Keratinocyte (primary cell): ENCODE results near the gene RNF157. TPM values are rescaled to one million over a fixed set of nuclear protein-coding genes. Genes with fewer than 3 reads are reported as not detected.

Experiments
- DNase-seq: peaks from one replicate; pipeline ENCODE4 v3.0.0-alpha.2; 2011; ENCODE audit warnings: low read depth, missing footprints, low spot score
- FAIRE-seq: peaks from 2 replicates; lab custom pipeline; 2011; peaks lifted over from hg19 to GRCh38; lab: Jason Lieb, UNC
- H2AFZ ChIP-seq: 2 replicates; pipeline ENCODE4 v1.6.0; 2012; ENCODE audit warnings: low read length, control low read depth, inconsistent platforms; ENCODE audit not compliant: control insufficient read depth
- H3K27ac ChIP-seq: 2 replicates; pipeline ENCODE4 v1.5.1; 2011; ENCODE audit warnings: low read length; ENCODE audit not compliant: control insufficient read depth, insufficient read depth
- H3K27me3 ChIP-seq: 3 replicates; pipeline ENCODE4 v1.6.0; 2011; ENCODE audit warnings: low read length; ENCODE audit not compliant: control insufficient read depth, insufficient read depth; ENCODE audit errors: extremely low read depth
- H3K36me3 ChIP-seq, 2 experiments: 2 replicates in 1 of 2; 3 replicates in 1 of 2; pipeline ENCODE4 v1.5.1; 2011; ENCODE audit warnings: low read length in 2 of 2, mild to moderate bottlenecking in 1 of 2; ENCODE audit not compliant: control insufficient read depth in 2 of 2, insufficient read depth in 2 of 2; ENCODE audit errors: extremely low read depth in 1 of 2
- H3K4me1 ChIP-seq: 3 replicates; pipeline ENCODE4 v1.5.1; 2011; ENCODE audit warnings: low read length; ENCODE audit not compliant: control insufficient read depth, insufficient read depth; ENCODE audit errors: extremely low read depth
- H3K4me2 ChIP-seq: 3 replicates; pipeline ENCODE4 v1.6.0; 2011; ENCODE audit warnings: low read depth, low read length; ENCODE audit not compliant: control insufficient read depth, insufficient read depth; ENCODE audit errors: extremely low read depth
- H3K4me3 ChIP-seq, 3 experiments: fragments of 200-600 bp in 1 of 3; sonication (generic) in 1 of 3; 2 replicates in 2 of 3; 3 replicates in 1 of 3; pipeline ENCODE4 v1.5.1; 2011 to 2016; ENCODE audit warnings: low read length in 3 of 3, mild to moderate bottlenecking in 3 of 3, control low read depth in 2 of 3, inconsistent platforms in 1 of 3, low read depth in 1 of 3, mixed read lengths in 1 of 3, mixed run types in 1 of 3, moderate library complexity in 1 of 3; ENCODE audit not compliant: control insufficient read depth in 2 of 3, insufficient read depth in 2 of 3; ENCODE audit errors: extremely low read depth in 1 of 3
- H3K79me2 ChIP-seq: 2 replicates; pipeline ENCODE4 v1.6.0; 2012; ENCODE audit warnings: low read length; ENCODE audit not compliant: control insufficient read depth, insufficient read depth
- H3K9ac ChIP-seq: 3 replicates; pipeline ENCODE4 v1.6.0; 2011; ENCODE audit warnings: low read length; ENCODE audit not compliant: control insufficient read depth, insufficient read depth; ENCODE audit errors: extremely low read depth
- H3K9me1 ChIP-seq: 3 replicates; pipeline ENCODE4 v1.6.0; 2011; ENCODE audit warnings: low read length; ENCODE audit not compliant: control insufficient read depth, insufficient read depth; ENCODE audit errors: extremely low read depth
- H3K9me3 ChIP-seq: 2 replicates; pipeline ENCODE4 v1.5.1; 2012; ENCODE audit warnings: low read depth, low read length; ENCODE audit not compliant: control insufficient read depth
- H4K20me1 ChIP-seq: 3 replicates; pipeline ENCODE4 v1.6.0; 2011; ENCODE audit warnings: low read length; ENCODE audit not compliant: control insufficient read depth, insufficient read depth; ENCODE audit errors: extremely low read depth
- EZH2 ChIP-seq: IDR thresholded peaks from one replicate; pipeline ENCODE4 v1.6.1; 2012; ENCODE audit warnings: inconsistent platforms, mild to moderate bottlenecking, low read length, moderate library complexity
- dilution Hi-C: fragments of 300-500 bp; cut with MboI; formaldehyde crosslinking; loops from one replicate; pipeline ENCODE4 v1.7.0; 2020; ENCODE audit warnings: low sequenced_read_pairs; ENCODE audit not compliant: extremely low pct_ligation_motif_present
- polyA plus RNA-seq, 5 experiments: library from polyadenylated mRNA; depleted of rRNA in 3 of 5; stranded (reverse) in 3 of 5; stranded (forward) in 1 of 5; unstranded in 1 of 5; fragments of >200 nt; gene quantifications; 1 replicate in 1 of 5; 2 replicates in 3 of 5; 3 replicates in 1 of 5; pipeline versions ENCODE4 v1.2.1 to v1.2.3, GENCODE V29; 2011 to 2012; ENCODE audit warnings: missing spikeins in 2 of 5, low read depth in 1 of 5, low replicate concordance in 1 of 5
- TF ChIP-seq, protein P1 (sequence below), 3 experiments: IDR thresholded peaks in 1 of 3; conservative IDR thresholded peaks in 1 of 3; optimal IDR thresholded peaks in 1 of 3; 2 replicates in 2 of 3; 3 replicates in 1 of 3; pipeline versions ENCODE3 to v1.5.1; 2011; ENCODE audit warnings: low read length in 3 of 3, mild to moderate bottlenecking in 3 of 3, moderate library complexity in 2 of 3, control low read depth in 1 of 3, inconsistent platforms in 1 of 3; ENCODE audit not compliant: insufficient read depth in 2 of 3; ENCODE audit errors: extremely low read depth in 1 of 3

Gene RNF157
- polyA plus RNA-seq, 1 donor (not counting 4 experiments of a cell fraction or from before 2014, with no cell fraction given): not detected

DNA sequence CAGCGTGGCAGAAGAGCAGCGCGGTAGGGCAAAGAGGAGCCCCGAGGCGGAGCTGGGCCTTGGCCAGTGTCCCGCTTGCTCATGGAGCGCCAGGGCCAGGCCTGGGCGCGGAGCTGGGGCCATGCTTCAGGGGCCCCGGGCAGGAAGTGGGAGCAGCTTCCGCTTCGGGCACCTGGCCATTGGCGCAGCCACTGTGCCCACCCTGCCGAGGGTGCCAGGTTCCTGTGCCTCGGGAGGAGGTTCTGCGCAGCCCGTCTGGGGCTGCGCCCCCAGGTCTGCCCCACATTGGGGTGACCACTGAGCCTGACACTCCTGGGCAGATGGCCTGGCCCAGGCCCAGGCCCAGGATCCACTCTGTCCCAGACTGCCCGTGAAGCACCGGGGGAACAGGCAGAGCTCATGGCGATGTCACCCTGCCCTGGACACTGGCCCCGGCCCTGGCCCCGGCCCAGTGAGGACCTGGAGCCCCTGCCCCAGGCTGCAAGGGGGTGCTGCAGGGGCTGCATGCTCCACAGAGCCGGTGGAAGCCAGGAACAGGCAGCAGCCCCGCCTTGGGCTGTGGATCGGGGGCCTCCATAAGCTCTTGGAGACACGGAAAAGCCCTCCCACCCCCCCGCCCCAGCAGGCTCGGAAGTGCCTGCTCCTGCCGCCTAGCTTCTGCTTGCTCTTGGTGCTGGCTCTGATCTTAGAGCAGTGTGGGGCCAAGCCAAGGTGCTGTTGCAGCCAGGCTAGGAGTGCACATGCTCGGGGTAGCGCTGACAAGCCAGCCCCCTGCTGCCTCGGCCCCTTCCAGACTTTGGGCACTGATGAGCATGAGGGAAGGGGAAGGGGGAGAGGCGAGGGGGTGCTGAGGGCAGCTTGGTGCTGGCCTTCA, 63.4 kb downstream of the RNF157 start:
- no peaks in the 10 kb centered on the region for H3K79me2 ChIP-seq
- no peak overlapping the region for H3K4me2 ChIP-seq
- H3K9ac ChIP-seq: no peak overlapping the region
- peaks cover 6% of the 10 kb centered on the region for H3K4me1 ChIP-seq
- DNase-seq: no peak
- no peak overlapping the region for H3K27ac ChIP-seq
- no peak for FAIRE-seq
- no peaks in the 10 kb centered on the region for H3K36me3 ChIP-seq
- no peaks in the 10 kb centered on the region for H3K9me3 ChIP-seq
- H3K27me3 ChIP-seq: peaks cover 3% of the 10 kb centered on the region
- no peak overlapping the region for H3K4me3 ChIP-seq
- no peaks in the 10 kb centered on the region for H3K9me1 ChIP-seq
- H4K20me1 ChIP-seq: no peaks in the 10 kb centered on the region
- dilution Hi-C loops: no loop called here
- TF ChIP-seq EZH2: no peak
- TF ChIP-seq, protein P1, sequence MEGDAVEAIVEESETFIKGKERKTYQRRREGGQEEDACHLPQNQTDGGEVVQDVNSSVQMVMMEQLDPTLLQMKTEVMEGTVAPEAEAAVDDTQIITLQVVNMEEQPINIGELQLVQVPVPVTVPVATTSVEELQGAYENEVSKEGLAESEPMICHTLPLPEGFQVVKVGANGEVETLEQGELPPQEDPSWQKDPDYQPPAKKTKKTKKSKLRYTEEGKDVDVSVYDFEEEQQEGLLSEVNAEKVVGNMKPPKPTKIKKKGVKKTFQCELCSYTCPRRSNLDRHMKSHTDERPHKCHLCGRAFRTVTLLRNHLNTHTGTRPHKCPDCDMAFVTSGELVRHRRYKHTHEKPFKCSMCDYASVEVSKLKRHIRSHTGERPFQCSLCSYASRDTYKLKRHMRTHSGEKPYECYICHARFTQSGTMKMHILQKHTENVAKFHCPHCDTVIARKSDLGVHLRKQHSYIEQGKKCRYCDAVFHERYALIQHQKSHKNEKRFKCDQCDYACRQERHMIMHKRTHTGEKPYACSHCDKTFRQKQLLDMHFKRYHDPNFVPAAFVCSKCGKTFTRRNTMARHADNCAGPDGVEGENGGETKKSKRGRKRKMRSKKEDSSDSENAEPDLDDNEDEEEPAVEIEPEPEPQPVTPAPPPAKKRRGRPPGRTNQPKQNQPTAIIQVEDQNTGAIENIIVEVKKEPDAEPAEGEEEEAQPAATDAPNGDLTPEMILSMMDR (optimal IDR thresholded peaks at IDR 0.05 in 1 of 3, IDR thresholded peaks at IDR 0.05 in 1 of 3, conservative IDR thresholded peaks at IDR 0.05 in 1 of 3; ENCODE audit: extremely low read depth in 1 of 3, insufficient read depth in 2 of 3, low read length in 3 of 3): no peak
- no peak overlapping the region for H2AFZ ChIP-seq

DNA sequence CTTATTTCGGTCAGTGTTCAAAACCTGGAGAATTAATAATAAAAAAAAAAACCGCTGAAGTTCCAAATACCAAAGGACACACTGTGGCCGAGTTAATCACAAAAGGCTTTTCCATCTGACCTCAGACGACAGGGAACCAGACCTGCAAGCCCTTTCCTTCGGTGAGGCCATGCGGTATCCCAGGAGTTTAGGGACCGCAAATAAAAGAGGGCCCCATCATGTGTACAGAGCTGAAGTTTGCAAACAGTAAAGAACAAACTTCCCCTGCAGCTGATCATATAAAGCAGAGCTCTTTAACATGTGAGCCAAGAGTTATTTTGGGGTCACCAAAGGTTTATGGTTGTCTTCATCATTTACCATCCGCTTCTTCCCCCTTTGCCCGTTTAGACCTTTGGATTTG, 66.3 kb downstream of the RNF157 start:
- Histone ChIP-seq H3K4me1 (no peaks in the 10 kb centered on the region), H3K27ac (no peak overlapping the region), H3K4me2 (no peak overlapping the region), H2AFZ (no peak overlapping the region), H3K9ac (no peak overlapping the region), H3K36me3 (no peaks in the 10 kb centered on the region), H3K27me3 (peaks cover 3% of the 10 kb centered on the region), H3K4me3 (no peak overlapping the region), H4K20me1 (no peaks in the 10 kb centered on the region), H3K9me3 (no peaks in the 10 kb centered on the region), H3K9me1 (no peaks in the 10 kb centered on the region), H3K79me2 (no peaks in the 10 kb centered on the region)
- no peak for FAIRE-seq
- no peak for TF ChIP-seq EZH2
- TF ChIP-seq, protein P1 (optimal IDR thresholded peaks at IDR 0.05 in 1 of 3, IDR thresholded peaks at IDR 0.05 in 1 of 3, conservative IDR thresholded peaks at IDR 0.05 in 1 of 3; ENCODE audit: extremely low read depth in 1 of 3, insufficient read depth in 2 of 3, low read length in 3 of 3): no peak
- dilution Hi-C loops: no loop called here
- DNase-seq: no peak
